Kidney glomerular epithelial cell (primary cell): Measurements from ENCODE around the gene CPPED1.
"Not testable (repeated sequence)": the region's sequence is repeated elsewhere in the genome, so short reads cannot be mapped to it uniquely, and the experiment has no call there.

Experiments used
- DNase-seq: peaks from one replicate; lab custom pipeline; 2025; lab: John Stamatoyannopoulos, UW

The CPPED1 gene, protein sequence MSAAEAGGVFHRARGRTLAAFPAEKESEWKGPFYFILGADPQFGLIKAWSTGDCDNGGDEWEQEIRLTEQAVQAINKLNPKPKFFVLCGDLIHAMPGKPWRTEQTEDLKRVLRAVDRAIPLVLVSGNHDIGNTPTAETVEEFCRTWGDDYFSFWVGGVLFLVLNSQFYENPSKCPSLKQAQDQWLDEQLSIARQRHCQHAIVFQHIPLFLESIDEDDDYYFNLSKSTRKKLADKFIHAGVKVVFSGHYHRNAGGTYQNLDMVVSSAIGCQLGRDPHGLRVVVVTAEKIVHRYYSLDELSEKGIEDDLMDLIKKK

DNA sequence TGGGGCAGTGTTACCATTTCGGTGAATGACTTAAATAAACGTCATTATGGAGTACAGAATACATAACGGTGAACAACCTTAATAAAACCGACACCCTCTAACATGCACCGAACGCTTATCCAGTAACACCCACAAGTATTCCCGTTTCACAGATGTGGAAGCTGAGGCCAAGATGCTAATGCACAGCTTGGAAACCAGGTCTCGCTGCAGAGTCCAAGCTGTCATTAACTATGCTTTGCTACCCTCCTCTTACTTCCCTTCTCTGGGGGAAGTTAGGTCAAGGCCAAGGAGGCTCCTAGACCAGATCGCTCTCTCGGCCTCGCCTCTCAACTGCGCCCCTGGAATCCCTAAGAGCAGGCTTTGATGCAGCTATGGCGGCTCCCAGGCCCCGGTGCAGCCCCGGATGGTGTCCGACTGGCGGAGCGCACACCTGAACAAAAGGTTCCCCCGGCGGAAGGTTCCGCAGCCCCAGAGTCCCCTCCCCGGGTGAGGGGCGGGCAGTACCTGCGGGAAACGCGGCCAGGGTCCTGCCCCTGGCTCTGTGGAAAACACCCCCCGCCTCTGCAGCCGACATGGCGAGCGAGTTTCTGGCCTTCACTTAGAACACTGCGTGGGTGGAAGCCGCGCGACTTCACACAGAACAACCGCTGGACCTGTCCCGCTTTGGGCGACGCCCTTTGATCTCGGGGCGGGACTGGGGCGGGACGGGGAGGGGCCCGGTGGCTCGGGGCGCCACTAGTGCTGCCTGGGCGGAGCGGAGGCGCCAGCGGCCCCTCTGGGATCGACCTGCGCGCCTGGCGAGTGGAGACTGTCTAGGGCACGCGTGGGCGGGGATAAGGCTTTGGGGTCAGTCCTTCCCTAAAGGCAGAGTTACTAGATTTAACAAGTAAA is at the start of gene CPPED1:
Gene CPPED1 (minus strand): TSS at position 685 of the 891 bp plus-strand sequence. CDS start 111 bp downstream, at position 574.
- peak; percentile 77 for DNase-seq

GRCh38 chr16:12850186-12850585 is 46.5 kb upstream of the CPPED1 start:
- DNase-seq, result no peak

DNA sequence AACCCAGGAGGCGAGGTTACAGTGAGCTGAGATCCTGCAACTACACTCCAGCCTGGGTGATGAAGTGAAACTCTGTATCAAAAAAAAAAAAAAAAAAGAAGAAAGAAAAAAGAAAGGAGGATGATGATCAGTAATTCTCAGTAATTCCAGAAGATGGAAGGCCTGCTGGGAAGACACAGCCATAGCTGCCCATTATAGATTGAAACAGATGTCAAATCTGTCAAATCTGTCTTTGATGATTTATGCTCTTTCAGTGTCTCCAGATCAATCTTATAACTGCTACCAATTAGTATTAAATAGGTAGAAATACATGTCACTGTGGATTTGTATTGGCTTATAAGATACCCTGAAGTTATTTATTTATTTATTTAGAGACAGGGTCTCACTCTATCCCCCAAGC is 42.9 kb upstream of the CPPED1 start:
- no peak for DNase-seq

DNA sequence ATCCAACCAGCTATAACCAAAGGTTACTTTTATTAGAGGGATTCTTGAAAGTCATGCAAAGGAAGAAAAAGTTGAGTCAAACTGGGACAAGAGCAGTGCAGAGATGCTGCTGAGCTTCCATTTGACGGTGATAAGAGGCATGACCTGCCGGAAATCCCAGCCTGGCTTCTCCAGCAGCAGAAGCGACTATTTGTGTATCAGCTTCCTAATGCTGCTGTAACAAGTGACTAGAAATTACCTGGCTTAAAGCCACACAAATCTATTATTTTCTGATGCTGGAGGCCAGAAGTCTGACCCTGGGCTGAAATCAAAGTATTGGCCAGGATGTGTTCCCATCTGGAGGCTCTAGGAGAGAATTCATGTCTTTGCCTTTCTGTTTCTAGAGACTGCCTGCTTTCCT is 41.6 kb upstream of the CPPED1 start:
- no peak for DNase-seq

GRCh38 chr16:12837756-12838155 is 34.1 kb upstream of the CPPED1 start:
- DNase-seq, result no peak

DNA sequence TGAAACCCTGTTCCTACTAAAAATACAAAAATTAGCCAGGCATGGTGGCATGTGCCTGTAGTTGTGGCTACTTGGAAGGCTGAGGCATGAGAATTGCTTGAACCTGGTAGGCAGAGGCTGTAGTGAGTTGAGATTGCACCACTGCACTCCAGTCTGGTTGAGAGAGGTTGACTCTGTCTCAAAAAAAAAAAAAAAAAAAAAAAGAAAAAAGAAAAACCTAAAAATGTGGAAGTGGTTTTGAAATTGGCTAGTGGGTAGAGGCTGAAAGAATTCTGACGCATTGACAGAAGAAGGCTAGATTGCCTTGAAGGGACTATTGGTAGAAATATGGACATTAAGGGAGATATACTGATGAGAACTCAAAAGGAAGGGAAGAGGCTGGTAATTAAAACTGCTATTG is 33.6 kb upstream of the CPPED1 start:
- no peak for DNase-seq

DNA sequence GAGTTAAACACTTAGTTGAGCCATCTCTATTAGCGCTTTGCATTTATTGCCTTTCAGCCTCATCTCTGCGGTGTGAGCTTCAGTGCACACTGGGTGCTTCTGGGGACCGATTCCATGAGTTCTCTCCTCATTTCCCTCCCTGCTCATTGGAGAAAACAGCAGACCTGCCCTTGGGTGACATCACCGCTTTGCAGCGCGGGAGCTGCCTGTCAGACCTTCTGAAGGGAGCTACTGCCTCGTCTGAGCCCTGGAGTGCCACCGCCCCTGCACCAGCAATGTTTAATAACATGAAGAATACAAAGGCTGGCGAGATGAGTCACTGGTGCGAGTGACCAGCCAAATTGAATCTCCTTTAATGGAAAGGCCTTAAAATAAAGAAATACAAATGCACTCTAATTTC is 30.2 kb upstream of the CPPED1 start:
- DNase-seq, result peak; percentile 18

DNA sequence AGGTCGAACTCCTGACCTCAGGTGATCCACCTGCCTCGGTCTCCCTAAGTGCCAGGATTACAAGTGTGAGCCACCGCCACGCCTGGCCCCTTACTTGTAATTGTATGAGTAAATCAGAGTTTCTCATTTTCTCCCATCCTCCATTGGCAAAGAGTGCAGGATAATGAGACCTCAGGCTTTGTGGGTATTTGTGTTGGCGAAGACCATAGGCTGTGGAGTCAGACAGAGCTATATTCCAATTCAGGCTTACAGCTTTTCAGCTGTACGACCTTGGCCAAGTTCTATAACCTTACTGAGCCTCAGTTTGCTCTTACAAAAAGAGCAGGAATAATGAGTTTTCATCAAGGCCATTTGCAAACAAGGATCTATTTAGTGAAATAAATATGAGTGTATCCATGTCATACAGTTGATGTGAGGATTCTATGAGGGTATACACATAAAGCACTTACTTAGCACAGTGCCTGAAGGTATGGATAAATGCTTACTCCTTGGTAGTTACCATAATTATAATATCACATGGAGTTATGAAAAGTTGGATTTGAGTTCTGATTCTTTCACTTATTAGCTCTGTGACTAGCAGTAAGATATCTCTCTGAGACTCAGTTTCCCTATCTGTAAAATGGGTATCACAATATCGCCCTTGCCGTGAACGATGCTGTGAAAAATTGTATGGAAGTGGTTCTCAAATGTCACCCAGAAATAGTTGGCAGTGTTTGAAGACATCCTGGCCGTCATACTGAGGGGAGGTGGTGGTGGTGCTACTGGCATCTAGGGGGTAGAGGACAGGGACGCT is 25.6 kb upstream of the CPPED1 start:
- no peak for DNase-seq

- DNase-seq, result no peak
These were observed 24.5 kb upstream of the CPPED1 start for GRCh38 chr16:12828206-12828605.

DNA sequence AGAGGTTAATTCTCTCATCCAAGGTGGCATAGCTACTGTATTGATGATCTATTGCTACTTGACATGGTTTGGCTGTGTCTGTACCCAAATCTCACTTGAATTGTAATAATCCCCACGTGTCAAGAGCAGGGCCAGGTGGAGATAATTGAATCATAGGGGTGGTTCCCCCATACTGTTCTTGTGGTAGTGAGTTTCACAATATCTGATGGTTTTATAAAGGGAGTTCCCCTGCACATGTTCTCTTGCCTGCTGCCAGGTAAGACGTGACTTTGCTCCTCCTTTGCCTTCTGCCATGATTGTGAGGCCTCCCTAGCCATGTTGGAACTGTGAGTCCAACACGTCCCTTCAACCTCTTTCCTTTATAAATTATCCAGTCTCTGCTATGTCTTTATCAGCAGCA is 22.9 kb upstream of the CPPED1 start:
- DNase-seq, result no peak

- DNase-seq, result peak; percentile 23
These were observed 15.7 kb upstream of the CPPED1 start for GRCh38 chr16:12819126-12820117.

- no peak for DNase-seq
These were observed 14.6 kb upstream of the CPPED1 start for GRCh38 chr16:12818326-12818725.

DNA sequence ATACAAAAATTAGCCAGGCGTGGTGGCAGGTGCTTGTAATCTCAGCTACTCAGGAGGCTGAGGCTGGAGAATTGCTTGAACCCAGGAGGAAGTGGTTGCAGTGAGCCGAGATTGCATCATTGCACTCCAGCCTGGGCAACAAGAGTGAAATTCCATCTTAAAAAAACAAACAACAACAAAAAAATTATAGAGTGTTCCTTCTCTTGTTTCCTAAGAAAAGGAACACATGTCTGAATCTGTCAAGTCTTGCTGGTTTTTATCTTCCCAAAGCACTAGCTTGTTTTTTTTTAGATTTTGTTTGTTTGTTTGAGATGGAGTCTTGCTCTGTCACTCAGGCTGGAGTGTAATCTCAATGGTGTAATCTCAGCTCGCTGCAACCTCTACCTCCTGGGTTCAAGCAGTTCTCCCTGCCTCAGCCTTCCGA is 13.1 kb upstream of the CPPED1 start:
- DNase-seq, result not testable (repeated sequence)

GRCh38 chr16:12815361-12815760 is 11.7 kb upstream of the CPPED1 start:
- DNase-seq, result no peak

DNA sequence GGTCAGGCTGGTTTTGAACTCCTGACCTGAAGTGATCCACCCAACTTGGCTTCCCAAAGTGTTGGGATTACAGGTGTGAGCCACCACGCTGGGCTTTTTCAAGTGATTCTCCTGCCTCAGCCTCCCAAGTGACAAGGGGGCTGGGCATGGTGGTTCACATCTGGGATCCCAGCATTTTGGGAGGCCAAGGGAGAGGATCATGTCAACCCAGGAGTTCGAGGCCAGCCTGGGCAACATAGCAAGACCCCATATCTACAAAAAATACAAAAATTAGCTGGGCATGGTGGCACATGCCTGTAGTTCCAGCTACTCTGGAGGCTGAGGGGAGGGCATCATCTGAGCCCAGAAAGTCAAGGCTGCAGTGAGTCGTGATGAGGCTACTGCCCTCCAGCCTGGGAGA is 10.0 kb upstream of the CPPED1 start:
- DNase-seq, result not testable (repeated sequence)

DNA sequence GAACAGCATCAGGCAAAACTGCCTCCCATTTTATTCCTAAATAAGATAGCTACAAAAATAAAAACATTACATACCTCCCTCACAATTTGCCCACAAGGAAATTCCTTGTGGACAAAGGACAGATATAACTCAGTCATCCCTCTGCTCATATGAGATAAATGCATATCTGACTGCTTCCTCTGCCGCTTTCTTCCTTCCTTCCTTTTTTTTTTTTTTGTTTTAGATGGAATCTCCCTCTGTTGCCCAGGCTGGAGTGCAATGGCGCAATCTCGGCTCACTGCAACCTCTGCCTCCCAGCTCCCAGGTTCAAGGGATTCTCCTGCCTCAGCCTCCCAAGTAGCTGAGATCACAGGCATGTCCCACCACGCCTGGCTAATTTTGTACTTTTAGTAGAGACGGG is 9.6 kb upstream of the CPPED1 start:
- DNase-seq, result not testable (repeated sequence)

DNA sequence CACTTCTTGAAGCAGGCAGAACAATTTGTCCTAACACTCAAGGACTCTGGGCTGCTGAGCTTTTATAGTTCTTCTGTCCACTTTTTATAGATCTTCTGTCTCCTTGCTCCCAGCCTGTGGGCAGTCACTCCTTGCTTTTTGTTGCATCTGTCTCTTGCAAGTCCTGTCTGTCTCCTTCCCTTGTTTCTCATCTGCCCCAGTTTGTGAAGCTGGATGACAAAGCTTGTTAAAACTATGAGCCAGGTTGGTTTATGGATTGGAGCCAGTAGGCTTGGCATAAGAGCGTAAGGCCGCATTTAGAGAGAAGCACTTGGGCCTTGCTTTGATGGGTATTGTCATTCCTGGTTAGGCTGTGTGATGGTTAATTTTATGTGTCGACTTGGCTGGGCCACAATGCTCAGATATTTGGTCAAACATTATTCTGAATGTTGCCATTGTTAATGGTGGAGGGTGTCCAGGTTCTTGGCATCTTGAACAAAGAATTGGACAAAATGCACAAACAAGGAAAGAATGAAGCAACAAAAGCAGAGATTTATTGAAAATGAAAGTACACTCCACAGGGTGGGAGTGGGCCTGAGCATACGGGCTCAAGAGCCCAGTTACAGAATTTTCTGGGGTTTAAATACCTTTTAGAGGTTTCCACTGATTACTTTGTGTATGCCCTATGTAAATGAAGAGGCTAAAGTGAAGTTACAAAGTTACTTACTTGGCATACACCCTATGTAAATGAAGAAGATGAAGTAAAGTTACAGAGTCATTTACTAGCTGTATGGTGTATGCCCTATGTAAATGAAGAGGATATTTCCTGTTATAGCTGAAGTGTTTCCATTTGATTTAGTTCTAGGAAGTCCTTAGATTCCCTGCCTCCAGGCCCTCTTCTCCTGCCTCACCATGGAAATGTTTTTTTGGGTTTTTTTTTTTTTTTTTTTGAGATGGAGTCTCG is 8.0 kb upstream of the CPPED1 start:
- no peak for DNase-seq

DNA sequence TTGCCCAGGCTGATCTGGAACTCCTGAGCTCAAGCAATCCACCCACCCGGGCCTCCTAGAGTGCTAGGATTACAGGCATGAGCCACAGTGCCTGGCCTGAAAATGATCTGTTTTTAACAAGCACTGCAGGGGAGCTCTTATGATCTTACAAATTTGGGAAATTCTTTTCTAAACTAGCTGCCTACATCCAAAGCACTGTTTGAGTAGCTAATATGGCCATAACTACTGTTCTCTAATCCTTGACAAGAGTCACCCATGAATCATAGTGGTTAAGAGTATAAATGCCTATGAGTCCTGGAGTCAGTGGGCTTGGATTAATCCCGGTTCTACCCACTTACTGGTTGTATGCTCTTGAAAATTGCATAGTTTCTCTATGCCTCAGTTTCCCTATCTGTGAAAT is 1.4 kb upstream of the CPPED1 start:
- DNase-seq, result no peak

GRCh38 chr16:12804395-12804794 is 708 bp upstream of the CPPED1 start:
- no peak for DNase-seq

GRCh38 chr16:12802661-12803060 is 1.0 kb downstream of the CPPED1 start:
- DNase-seq, result no peak
